Smooth muscle cell (in vitro differentiated cells): ENCODE data around the gene PHLDA1. TPM values are rescaled to one million over a fixed set of nuclear protein-coding genes. Genes with fewer than 3 reads are reported as not detected.

Source experiments
- DNase-seq: peaks from one replicate; lab custom pipeline; 2025; ENCODE audit not compliant: unreplicated experiment; lab: John Stamatoyannopoulos, UW
- H2AFZ ChIP-seq: fragments of 200-600 bp; sonication (generic); 2 replicates; pipeline ENCODE4 v1.6.0; 2016; ENCODE audit warnings: antibody characterized with exemption, low read depth, mild to moderate bottlenecking
- H3F3A ChIP-seq: fragments of 200-600 bp; sonication (generic); 2 replicates; pipeline ENCODE4 v1.6.0; 2017; ENCODE audit warnings: antibody characterized with exemption, low read depth
- H3K27ac ChIP-seq: fragments of 200-600 bp; sonication (generic); 2 replicates; pipeline ENCODE4 v1.5.1; 2016; ENCODE audit warnings: low read depth, mild to moderate bottlenecking
- H3K27me3 ChIP-seq: fragments of 200-600 bp; sonication (generic); 2 replicates; pipeline ENCODE4 v1.6.1; 2016; ENCODE audit warnings: low read depth, mild to moderate bottlenecking
- H3K36me3 ChIP-seq: fragments of 200-600 bp; sonication (generic); 2 replicates; pipeline ENCODE4 v1.5.1; 2016; ENCODE audit warnings: low read depth
- H3K4me1 ChIP-seq: fragments of 200-600 bp; sonication (generic); 2 replicates; pipeline ENCODE4 v1.5.1; 2016; ENCODE audit warnings: low read depth
- H3K4me2 ChIP-seq: fragments of 200-600 bp; sonication (generic); 2 replicates; pipeline ENCODE4 v1.6.0; 2016; ENCODE audit warnings: mild to moderate bottlenecking
- H3K4me3 ChIP-seq: fragments of 200-600 bp; sonication (generic); 2 replicates; pipeline ENCODE4 v1.5.1; 2016; ENCODE audit warnings: mild to moderate bottlenecking
- H3K79me2 ChIP-seq: fragments of 200-600 bp; sonication (generic); 2 replicates; pipeline ENCODE4 v1.6.0; 2016; ENCODE audit warnings: low read depth, mild to moderate bottlenecking
- H3K9ac ChIP-seq: fragments of 200-600 bp; sonication (generic); 2 replicates; pipeline ENCODE4 v1.6.0; 2016; ENCODE audit warnings: low read depth
- H3K9me3 ChIP-seq: fragments of 200-600 bp; sonication (generic); replicated peaks from 2 replicates; pipeline ENCODE4 v1.5.1; 2016; ENCODE audit warnings: low read depth
- H4K20me1 ChIP-seq: fragments of 200-600 bp; sonication (generic); 2 replicates; pipeline ENCODE4 v1.6.0; 2016; ENCODE audit warnings: low read depth
- WGBS: methylation state at CpG from one replicate; pipeline ENCODE4 v1.1.7; 2016; ENCODE audit warnings: low lambda C conversion rate; 5-methylcytosine and 5-hydroxymethylcytosine counted together
- polyA plus RNA-seq: library from polyadenylated mRNA; unstranded; fragments of >200 nt; fragmentation: Nextera tagmentation; extraction: Ambion mirVana; gene quantifications from 2 replicates; pipeline ENCODE4 v1.2.1, GENCODE V29; 2016
- total RNA-seq: library from RNA; depleted of rRNA; stranded (reverse); fragments of >200 nt; gene quantifications from 2 replicates; pipeline ENCODE4 v1.2.3, GENCODE V29; 2014
- TF ChIP-seq, protein P1 (sequence below): fragments of 200-600 bp; sonication (generic); IDR thresholded peaks from 2 replicates; pipeline ENCODE4 v1.5.1; 2017; ENCODE audit warnings: borderline replicate concordance, mild to moderate bottlenecking, antibody characterized with exemption; ENCODE audit not compliant: insufficient read depth, poor library complexity, severe bottlenecking

Gene PHLDA1
- total and polyA plus RNA-seq, 2 experiments from 2014 or later: 70.2 to 88.6 TPM

DNA sequence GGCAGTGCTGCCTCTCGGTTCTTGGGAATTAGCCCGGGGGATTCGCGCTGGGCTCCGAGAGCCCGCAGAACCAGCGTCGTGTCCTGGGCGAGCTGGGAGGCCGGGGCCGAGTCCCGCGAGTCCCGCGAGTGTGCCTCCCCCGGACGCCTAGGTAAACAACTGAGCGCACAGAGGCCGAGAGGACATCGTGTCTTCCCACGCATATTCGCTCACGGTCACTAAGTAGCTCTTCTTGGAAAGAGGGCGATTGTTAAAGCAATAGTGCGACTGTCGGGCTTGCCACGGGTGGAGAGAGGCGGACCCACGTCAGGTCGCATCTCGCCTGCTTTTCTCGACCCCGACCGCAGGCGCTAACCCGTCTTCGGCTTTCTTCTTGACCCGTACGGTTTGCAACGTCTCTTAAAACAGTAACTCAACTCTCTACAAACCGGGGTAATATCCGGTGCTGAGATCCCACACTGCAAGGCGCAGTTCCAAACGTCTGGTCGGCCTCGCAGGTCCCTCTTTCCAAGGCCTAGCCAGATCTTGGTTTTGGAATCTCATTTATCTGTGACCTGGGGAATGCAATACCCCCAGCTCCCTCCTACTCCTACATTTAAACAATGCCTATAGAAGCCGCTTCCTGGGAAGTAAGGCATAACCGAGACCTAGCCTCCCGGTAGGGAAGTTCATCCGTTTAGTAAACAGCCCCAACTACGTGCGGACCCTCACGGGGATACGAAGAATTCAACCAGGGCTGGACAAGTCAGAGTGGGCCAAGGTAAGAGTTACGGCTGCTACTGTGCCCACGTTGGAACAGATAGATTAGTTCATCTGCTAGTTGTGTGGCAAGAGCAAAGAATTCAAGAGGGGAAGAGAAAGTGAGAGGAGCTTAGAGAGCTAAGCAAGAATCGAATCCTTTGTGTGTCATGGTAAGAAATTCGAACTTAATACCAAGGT, 736 bp upstream of the PHLDA1 start:
- H3K4me2 ChIP-seq: peak overlapping the region; percentile 92
- H3K27me3 ChIP-seq: no peaks in the 10 kb centered on the region
- peak; percentile 82 for DNase-seq
- no peaks in the 10 kb centered on the region for H3K36me3 ChIP-seq
- peaks cover 32% of the 10 kb centered on the region for H3F3A ChIP-seq
- H3K79me2 ChIP-seq: peaks cover 38% of the 10 kb centered on the region
- peaks cover 32% of the 10 kb centered on the region for H4K20me1 ChIP-seq
- no peaks in the 10 kb centered on the region for H3K9me3 ChIP-seq
- H3K27ac ChIP-seq: peak overlapping the region; percentile 98
- no peak overlapping the region for H2AFZ ChIP-seq
- peaks cover 20% of the 10 kb centered on the region for H3K4me1 ChIP-seq
- H3K4me3 ChIP-seq: peak overlapping the region; percentile 92
- H3K9ac ChIP-seq: peak overlapping the region; percentile 98
- 1% methylated on average over 58 of the region's 58 CpGs for WGBS
- TF ChIP-seq, protein P1, sequence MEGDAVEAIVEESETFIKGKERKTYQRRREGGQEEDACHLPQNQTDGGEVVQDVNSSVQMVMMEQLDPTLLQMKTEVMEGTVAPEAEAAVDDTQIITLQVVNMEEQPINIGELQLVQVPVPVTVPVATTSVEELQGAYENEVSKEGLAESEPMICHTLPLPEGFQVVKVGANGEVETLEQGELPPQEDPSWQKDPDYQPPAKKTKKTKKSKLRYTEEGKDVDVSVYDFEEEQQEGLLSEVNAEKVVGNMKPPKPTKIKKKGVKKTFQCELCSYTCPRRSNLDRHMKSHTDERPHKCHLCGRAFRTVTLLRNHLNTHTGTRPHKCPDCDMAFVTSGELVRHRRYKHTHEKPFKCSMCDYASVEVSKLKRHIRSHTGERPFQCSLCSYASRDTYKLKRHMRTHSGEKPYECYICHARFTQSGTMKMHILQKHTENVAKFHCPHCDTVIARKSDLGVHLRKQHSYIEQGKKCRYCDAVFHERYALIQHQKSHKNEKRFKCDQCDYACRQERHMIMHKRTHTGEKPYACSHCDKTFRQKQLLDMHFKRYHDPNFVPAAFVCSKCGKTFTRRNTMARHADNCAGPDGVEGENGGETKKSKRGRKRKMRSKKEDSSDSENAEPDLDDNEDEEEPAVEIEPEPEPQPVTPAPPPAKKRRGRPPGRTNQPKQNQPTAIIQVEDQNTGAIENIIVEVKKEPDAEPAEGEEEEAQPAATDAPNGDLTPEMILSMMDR: no peak

DNA sequence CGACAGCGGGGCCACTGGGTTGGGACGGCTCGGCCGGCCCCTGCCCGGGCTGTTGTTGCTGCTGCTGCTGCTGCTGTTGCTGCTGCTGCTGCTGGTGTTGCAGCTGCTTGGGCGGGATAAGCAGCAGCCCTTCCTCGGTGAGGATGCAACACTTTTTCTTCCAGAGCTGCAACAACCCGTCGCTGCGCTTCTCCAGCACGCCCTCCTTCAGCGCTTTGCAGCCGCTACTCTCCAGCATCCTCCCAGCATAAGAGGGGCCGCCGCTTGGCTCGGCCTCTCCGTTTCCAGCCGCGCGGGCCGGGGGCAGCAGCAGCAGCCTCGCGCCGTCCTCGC, 529 bp downstream of the PHLDA1 start:
- no peaks in the 10 kb centered on the region for H3K36me3 ChIP-seq
- H3K27me3 ChIP-seq: no peaks in the 10 kb centered on the region
- WGBS: under 1% methylated on average over 26 of the region's 26 CpGs
- H3K4me3 ChIP-seq: peak overlapping the region; percentile 92
- H3K9me3 ChIP-seq: no peaks in the 10 kb centered on the region
- peak overlapping the region; percentile 92 for H3K4me2 ChIP-seq
- H2AFZ ChIP-seq: no peak overlapping the region
- DNase-seq: no peak
- TF ChIP-seq, protein P1: no peak
- H3K9ac ChIP-seq: peak overlapping the region; percentile 98
- H3K79me2 ChIP-seq: peaks cover 42% of the 10 kb centered on the region
- peak overlapping the region; percentile 98 for H3K27ac ChIP-seq
- peaks cover 19% of the 10 kb centered on the region for H3K4me1 ChIP-seq
- H4K20me1 ChIP-seq: peaks cover 32% of the 10 kb centered on the region
- H3F3A ChIP-seq: peaks cover 45% of the 10 kb centered on the region

DNA sequence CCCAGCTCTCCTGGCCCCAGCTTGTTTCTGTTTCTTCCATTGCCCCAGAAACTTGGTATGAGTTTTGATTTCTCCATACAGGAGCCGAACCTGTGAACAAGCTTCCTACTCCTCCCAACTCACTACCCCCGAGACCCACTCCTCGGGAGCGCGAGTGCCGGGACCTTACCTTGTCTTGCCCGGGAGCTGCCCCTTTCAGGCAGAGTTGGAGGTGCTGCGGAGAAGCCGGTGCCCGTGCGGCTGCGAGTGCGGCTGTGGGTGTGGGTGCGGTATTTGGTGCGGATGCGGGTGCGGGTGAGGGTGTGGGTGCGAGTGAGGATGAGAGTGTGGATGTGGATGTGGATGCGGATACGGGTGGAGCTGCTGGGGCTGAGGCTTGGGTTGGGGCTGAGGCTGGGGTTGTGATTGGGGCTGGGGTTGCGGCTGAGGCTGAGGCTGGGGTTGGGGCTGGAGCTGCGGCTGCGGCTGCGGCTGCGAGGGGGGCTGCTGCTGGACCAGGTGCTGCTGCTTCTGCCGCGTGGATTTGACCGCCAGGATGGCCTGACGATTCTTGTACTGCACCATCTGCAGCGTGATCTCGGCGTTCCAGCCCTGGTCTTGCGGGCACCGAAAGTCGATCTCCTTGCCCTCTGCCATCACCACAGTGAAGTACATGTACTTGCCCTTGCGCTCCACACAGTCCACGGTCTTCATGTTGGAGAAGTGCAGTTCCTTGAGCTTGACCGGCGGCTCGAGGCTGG, 1.1 kb downstream of the PHLDA1 start:
- TF ChIP-seq, protein P1: no peak
- WGBS: under 1% methylated on average over 33 of the region's 40 CpGs
- H3K4me2 ChIP-seq: peak overlapping the region; percentile 92

More for the DNA sequence above, 1.1 kb downstream of the PHLDA1 start:
- Histone ChIP-seq H3K9ac (peak overlapping the region; percentile 98), H3K36me3 (no peaks in the 10 kb centered on the region), H3K27ac (peak overlapping the region; percentile 98), H3K79me2 (peaks cover 42% of the 10 kb centered on the region), H2AFZ (no peak overlapping the region), H3K27me3 (no peaks in the 10 kb centered on the region), H3K9me3 (no peaks in the 10 kb centered on the region), H4K20me1 (peaks cover 32% of the 10 kb centered on the region), H3K4me1 (peaks cover 19% of the 10 kb centered on the region), H3F3A (peaks cover 49% of the 10 kb centered on the region), H3K4me3 (peak overlapping the region; percentile 92)
- DNase-seq: no peak
